ENCODE data around the gene PPP4C.
A peak's percentile ranks its signal among the peaks of the same experiment; 100 is the strongest.

GRCh38 chr16:30092373-30093010 is 16.7 kb downstream of the PPP4C start:
- peak; percentile 89 for TF ChIP-seq CTCF (IDR thresholded peaks at IDR 0.05; ENCODE audit: low read depth, low read length, poor library complexity, severe bottlenecking)
- no peak for TF ChIP-seq EZH2phosphoT487 (IDR thresholded peaks at IDR 0.05; ENCODE audit: borderline replicate concordance, low read length)

Measured in DOHH2 (cell line).